GM18873 (cell line): ENCODE measurements around the gene DCAF16.
"Not testable (repeated sequence)": the region's sequence is repeated elsewhere in the genome, so short reads cannot be mapped to it uniquely, and the experiment has no call there.

Experiments
- ATAC-seq: cut with Tn5 transposase; IDR thresholded peaks from one replicate; pipeline ENCODE4 v1.9.1; 2021; ENCODE audit warnings: mild to moderate bottlenecking, moderate library complexity, moderate number of reproducible peaks; ENCODE audit not compliant: unreplicated experiment, low FRiP score

Gene DCAF16

GRCh38 chr4:17810260-17811077 is at the start of gene DCAF16, which contains the start of gene NCAPG:
TSS of gene DCAF16 (minus strand) at chr4:17810757. CDS start at chr4:17804141, 6,616 bp downstream.
TSS of gene NCAPG (plus strand) at chr4:17810979. CDS start at chr4:17811078, 99 bp downstream.
- peak; percentile 90 for ATAC-seq

DNA sequence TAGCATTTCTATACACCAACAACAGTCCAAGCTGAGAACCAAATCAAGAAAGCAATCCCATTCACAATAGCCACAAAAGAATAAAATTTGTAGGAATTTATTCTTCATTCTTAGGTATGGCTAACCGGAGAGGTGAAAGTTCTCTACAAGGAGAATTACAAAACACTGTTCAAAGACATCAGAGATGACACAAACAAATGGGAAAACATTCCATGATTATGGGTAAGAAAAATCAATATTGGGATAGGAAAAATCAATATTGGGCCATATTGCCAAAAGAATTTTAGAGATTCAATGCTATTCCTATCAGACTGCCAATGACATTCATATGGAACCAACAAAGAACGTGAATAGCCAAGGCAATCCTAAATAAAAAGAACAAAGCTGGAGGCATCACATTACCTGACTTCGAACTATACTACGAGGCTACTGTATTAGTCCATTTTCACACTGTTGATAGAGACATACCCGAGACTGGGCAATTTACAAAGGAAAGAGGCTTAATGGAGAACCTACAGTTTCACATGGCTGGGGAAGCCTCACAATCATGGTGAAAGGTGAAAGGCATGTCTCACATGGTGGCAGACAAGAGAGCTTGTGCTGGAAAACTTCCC is 49.3 kb upstream of the DCAF16 start:
- no peak for ATAC-seq

- ATAC-seq = no peak
Measured at GRCh38 chr4:17854036-17854435, 43.5 kb upstream of the DCAF16 start.

GRCh38 chr4:17851959-17852358 is 41.4 kb upstream of the DCAF16 start:
- ATAC-seq = no peak

GRCh38 chr4:17850295-17850694 is 39.7 kb upstream of the DCAF16 start:
- not testable (repeated sequence) for ATAC-seq

- no peak for ATAC-seq
Measured at GRCh38 chr4:17846266-17846665, 35.7 kb upstream of the DCAF16 start.

DNA sequence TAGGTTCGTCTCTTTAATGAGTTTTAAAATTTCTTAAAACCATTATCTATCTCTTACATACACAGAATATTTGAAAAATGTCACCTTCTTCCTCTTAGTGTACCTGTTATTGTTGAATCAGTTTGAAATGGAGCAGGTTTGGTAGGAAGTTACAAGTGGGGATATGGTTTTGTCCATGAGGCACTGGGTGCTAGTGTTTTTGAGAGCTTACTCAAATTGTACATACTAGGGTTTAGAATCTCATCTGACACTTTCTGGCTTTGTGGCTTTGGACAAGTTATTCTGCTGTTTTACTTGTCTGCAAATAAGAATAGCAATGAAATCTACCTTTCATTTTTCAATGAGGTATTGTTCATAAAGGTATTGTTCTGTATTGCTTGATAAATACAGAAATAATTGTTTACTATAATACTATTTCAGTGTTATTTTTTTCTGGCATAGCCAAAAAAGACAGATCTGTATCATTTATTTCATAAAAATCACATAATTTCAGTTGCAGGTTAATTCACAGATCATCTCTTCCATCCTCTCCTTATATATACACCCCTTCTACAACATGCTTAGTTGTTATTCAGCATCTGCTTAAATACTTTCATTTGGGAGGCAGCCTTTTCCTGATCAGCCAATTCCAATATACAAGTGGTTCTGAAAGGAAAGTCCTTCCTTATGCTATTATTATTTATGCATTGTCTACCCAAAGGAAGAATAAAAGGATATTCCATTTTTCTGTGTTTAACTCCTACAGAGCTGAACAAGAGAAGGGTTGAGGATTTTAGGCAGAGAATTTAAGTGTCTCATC is 13.5 kb upstream of the DCAF16 start:
- no peak for ATAC-seq

DNA sequence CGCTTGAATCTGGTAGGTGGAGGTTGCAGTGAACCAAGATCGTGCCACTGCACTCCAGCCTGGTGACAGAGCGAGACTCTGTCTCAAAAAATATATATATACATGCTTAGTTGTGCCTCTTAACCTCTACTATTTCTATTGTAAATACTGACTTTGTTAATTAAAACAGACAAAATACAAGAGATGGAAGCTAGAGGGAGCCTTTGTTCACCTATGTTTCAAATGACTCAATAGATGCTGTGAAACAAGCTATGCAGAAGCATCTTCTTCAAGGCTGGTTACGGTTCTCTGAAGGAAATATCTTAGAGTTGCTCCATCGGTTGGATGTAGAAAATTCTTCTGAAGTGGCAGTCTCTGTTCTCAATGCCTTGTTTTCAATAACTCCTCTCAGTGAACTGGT is 6.5 kb upstream of the DCAF16 start:
- ATAC-seq = peak; percentile 79

DNA sequence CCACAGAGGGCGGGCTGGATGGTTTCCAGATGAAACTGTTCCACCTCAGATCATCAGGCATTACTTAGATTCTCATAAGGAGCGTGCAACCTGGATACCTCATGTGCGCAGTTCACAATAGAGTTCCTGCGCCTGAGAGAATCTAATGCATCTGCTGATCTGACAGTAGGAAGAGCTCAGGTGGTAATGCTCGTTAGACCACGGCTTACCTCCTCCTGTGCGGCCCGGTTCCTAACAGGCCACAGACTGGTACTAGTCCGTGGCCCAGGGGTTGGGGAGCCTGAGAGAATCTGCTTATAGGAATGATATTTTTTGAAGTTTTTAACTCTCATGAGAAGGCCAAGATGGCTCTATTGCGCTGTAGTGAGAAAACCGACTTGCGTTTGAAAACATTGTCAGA is 5.6 kb upstream of the DCAF16 start:
- ATAC-seq = no peak

DNA sequence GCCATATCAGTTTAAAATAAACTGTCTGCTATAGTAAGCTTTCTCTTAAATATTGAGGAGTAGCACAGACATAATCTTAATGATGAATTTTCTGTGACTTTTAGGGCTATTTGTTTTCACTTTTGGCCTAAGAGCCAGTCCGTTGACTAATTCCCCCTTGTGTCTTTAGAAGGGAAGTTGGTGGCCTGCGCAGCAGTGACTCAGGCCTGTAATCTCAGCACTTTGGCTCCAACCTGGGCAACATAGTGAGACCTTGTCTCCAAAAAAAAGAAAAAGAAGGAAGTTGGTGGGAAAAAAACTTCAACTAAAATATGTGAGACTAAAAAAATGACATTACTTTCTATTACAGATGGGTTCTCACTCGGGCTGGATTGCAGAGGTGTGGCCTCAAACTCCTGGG is 3.6 kb upstream of the DCAF16 start:
- ATAC-seq = no peak

GRCh38 chr4:17812801-17813200 is 2.2 kb upstream of the DCAF16 start:
- no peak for ATAC-seq

- no peak for ATAC-seq
Measured at GRCh38 chr4:17812125-17812524, 1.6 kb upstream of the DCAF16 start.

DNA sequence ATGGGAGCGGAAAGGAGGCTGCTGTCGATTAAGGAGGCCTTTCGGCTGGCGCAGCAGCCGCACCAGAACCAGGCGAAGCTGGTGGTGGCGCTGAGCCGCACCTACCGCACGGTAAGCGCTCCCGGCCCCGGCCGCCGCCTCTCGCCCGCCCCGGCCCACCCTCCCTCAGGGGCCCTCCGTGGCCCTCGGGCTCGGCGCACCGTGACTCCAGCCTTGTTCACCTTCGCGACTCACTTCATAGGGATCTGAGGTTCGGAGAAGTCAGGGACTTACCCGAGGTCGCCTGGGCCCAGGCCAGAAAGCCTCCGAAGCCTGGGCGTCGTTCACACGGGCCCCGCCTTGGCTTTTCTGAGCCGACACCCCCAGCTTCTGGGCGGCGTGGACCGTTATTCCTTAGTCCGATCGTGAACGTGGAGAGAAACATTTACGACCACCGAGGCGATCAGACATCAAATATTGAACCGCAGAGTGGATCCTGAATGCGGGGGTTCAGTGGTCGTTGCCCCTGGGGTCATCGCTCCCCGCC is 584 bp upstream of the DCAF16 start:
- peak; percentile 13 for ATAC-seq

GRCh38 chr4:17809667-17810066 is 890 bp downstream of the DCAF16 start:
- no peak for ATAC-seq

- ATAC-seq = no peak
Measured at GRCh38 chr4:17807446-17807845, 3.1 kb downstream of the DCAF16 start.

DNA sequence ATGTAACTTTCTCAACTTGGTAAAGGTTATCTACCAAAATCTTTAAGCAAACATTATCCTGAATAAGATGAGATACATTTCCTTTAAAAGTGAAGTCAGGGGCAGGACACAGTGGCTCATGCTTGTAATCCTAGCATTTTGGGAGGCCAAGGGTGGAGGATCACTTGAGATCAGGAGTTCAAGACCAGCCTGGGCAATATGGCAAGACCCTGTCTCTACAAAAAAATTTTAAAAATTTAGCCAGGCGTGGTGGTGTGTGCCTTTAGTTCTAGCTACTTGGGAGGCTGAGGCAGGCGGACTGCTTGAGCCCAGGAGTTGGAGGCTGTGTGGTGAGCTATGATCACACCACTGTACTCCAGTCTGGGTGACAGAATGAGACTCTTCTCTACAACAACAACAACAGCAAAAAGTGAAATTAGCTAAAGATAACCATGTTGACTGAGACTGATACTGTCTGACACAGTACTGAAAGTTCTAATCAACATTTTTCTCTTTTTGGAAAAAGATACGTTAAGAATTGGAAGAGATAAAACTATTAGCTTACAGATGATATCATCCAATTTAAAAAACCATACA is 4.9 kb downstream of the DCAF16 start:
- no peak for ATAC-seq

DNA sequence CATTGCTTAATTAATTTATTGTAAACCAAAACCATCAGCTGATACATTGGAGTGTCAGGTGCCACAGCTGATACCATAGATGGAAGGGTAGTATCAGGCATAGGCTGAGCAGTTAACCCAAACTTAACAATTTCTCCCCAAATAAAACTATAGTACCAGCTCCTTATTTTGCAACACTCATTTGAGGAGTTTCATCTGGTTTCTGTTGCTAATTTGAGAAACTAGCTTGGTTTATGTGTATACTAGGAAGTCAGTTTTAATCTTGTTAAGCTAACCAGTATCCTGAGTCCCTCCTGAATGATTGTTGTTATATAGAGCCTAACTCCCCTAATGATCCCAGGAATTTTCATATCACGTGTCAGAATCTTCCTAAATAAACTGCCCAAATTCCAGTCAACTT is 12.7 kb downstream of the DCAF16 start:
- ATAC-seq = no peak

- ATAC-seq = no peak
Measured at GRCh38 chr4:17794730-17795129, 15.8 kb downstream of the DCAF16 start.

DNA sequence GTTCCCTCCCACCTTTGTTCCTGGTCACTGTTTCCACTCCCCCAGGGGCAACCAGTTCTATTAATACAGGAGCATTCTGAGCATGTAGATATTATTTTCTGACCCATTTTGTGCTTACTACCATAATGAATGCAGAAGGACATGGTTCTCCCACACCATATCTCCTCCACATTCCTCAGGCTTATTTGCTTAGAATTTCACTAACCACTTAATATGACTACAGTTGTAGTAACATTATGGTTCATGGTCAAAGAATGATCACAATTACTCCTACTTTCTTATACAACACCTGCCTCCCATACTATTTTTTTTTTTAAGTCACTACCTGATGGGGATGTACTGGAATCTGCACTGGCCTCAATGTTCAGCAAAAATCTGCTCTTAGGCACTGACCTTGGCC is 21.6 kb downstream of the DCAF16 start:
- ATAC-seq = no peak

DNA sequence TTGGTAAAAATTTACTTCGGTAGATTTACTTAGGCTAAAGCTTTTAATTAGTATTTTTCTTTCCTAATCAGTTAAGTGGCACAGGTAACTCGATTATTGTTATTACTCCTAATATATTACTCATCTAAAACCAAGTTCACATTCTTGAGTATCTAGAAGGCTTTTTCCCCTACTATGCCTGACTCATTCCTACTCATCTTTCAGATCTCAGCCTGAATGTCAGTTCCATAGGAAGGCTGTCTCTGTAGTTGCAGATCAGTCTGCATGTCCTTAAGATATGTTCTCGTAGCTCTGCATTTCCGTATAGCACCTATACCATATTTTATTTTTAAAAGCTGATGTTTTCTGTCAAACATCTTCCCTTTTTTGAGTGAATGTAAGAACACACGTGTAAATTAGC is 23.2 kb downstream of the DCAF16 start:
- ATAC-seq = no peak

DNA sequence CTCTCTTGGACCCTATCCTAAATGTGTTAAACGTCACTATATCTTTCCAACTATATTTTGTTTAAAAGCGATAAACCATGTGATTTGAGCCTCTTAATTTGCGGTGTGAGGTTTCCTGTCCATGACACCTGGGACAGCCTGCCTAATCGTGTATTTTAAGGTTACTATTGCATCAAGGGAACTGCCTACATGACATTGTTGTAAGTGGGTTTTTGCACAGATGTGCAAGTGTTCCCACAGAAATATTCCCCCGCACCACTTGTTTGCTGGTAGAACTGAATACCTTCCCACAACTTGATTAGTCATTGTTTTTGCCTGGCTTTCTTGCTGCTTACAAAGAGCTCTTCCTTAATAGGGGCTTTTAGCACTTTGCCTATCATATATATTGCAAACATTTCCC is 24.0 kb downstream of the DCAF16 start:
- ATAC-seq = no peak
